WI38 (cell line): Measurements from ENCODE around the gene TIGD6.

Experiments used
- H3K4me3 ChIP-seq: 2 replicates; pipeline ENCODE4 v1.5.1; 2011; ENCODE audit warnings: low read depth, mild to moderate bottlenecking, control low read depth, low read length
- CTCF ChIP-seq: IDR thresholded peaks from 2 replicates; pipeline ENCODE4 v1.5.1; 2012; ENCODE audit warnings: low read depth, mild to moderate bottlenecking, control low read depth, low read length

The TIGD6 gene

GRCh38 chr5:150023136-150023535 is 22.7 kb upstream of the TIGD6 start:
- no peak for TF ChIP-seq CTCF
- H3K4me3 ChIP-seq, result no peak overlapping the region

DNA sequence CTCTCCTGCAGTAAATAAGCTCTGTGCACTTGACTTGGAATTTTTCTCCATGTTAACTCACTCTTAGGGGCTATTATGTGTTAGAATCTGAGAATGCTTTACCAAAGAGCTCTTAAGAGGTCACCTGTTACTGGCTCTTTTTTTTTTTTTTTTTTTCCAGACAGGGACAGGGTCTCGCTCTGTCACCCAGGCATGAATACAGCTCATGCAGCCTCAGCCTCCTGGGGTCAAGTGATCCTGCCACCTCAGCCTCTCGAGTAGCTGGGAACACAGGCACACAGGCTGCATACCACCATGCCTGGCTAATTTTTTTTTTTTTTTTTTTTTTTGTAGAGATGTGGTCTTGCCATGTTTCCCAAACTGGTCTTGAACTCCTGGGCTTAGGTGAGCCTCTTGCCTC is 22.2 kb upstream of the TIGD6 start:
- H3K4me3 ChIP-seq, result no peak overlapping the region
- no peak for TF ChIP-seq CTCF

DNA sequence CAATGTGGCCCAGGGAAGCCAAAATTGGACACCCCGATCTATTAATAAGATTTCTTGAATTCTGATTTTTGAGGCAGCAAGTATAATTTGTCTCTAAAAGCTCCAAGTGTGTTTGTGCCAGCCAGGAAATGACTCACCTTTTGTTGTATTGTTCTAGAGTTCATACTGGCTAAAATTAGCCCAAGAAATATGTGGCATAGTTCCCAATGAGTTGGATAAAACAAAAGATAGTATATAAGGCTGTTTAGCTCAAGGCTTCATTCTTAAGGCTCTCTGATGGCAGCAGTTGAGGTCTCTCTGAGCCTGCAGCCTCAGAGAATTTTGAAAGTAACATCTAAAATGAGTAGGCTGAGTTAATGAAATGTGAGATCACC is 21.7 kb upstream of the TIGD6 start:
- H3K4me3 ChIP-seq, result no peak overlapping the region
- TF ChIP-seq CTCF, result no peak

- no peak overlapping the region for H3K4me3 ChIP-seq
- TF ChIP-seq CTCF, result no peak
Measured at GRCh38 chr5:150021491-150022157, 21.2 kb upstream of the TIGD6 start.

DNA sequence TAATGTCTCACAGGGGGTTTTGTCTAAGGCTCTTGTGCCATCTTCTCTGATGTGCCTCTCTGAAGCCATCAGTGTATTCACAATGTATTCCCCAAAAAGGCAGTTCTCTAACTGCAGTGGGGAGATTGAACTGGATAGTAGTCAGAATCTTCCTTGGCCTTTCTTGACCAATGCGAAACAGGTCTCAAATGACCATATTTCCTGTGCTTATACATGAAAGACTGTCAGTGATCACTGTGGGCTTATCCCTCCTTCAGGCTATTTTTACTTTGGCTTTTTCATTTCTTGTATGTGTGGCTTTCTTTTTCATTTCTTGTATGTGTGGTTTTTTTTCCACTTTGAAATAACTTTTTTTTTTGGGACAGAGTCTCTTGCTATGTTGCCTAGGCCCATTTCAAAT is 19.8 kb upstream of the TIGD6 start:
- no peak for TF ChIP-seq CTCF
- no peak overlapping the region for H3K4me3 ChIP-seq

DNA sequence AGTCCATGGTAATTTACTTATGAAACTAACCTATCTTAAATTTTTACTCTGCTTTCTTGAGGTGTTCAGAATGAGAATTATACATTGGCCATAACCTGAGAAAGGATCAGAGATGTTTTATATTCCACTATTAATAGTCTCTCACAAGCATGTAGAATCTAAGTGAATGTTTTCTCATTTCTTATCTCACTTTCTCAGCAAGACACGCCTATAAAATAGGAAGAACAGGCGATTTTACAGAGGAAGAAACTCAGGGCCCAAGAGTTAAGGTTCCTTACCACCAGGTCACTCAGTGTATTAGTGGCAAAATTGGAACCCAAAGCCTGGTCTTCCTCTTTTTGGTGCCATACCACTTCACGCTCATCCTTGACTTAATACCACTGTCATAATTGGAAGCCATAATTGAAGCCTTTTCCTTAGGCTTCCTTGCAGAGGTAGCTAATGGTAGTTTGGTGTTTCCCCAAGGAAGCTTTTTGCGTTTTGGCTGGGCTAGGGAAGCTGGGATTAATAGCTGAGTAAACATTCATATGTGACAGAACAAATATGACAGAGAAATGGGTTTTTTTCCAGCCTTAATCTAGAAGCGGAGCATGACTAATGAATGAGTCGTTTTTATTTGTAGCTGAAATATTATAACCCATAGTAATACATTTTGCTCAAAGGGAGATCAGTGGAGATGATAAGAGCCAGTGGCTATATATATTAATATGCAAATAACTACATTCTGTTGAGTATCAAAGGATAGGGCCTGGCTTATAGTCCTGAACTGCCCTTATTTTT is 17.0 kb upstream of the TIGD6 start:
- TF ChIP-seq CTCF, result no peak
- no peak overlapping the region for H3K4me3 ChIP-seq

DNA sequence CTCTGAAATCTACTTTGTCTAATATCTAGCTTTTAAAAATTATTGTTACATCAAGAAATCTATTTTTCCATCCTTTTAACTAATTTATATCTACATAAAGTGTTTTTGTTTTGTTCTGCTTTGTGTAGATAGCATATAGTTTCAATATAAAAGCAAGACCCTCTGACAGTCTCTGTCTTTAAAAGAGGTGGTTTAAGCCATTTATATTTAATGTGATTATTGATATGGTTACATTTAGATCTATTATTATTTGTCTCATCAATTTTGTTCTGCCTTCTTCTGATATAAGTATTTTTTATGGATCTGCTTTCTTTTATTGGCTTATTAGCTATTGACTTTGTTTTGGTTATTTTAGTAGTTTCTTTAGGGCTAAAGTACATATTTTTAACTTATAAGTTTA is 16.1 kb upstream of the TIGD6 start:
- H3K4me3 ChIP-seq, result no peak overlapping the region
- no peak for TF ChIP-seq CTCF
